ENCODE measurements around the gene MAGEA9.

GRCh38 chrX:149804102-149804501 is 22.4 kb downstream of the MAGEA9 start:
- TF ChIP-seq EZH2 (IDR thresholded peaks at IDR 0.05; ENCODE audit: low read depth, unreplicated experiment) (no peak), CTCF (conservative IDR thresholded peaks at IDR 0.05; ENCODE audit: low read depth in 2 of 2) (no peak), POLR2AphosphoS5 (IDR thresholded peaks at IDR 0.05; ENCODE audit: low read depth) (no peak), STAT1 (IDR thresholded peaks at IDR 0.05; ENCODE audit: unreplicated experiment) (no peak), EZH2phosphoT487 (IDR thresholded peaks at IDR 0.05; ENCODE audit: unreplicated experiment) (no peak)

Measured in GM23338 (cell line).